HT-29 (cell line): Measurements from ENCODE around the gene BORA. TPM values are rescaled to one million over a fixed set of nuclear protein-coding genes. Genes with fewer than 3 reads are reported as not detected.
"Not testable (repeated sequence)": the region's sequence is repeated elsewhere in the genome, so short reads cannot be mapped to it uniquely, and the experiment has no call there.

ENCODE experiments used
- DNase-seq: peaks from one replicate; pipeline ENCODE4 v3.0.0-alpha.2; 2015; ENCODE audit warnings: low spot score
- small RNA-seq: library from RNA; depleted of rRNA; stranded (forward); fragments of <200 nt; gene quantifications from one replicate; pipeline ENCODE3, GENCODE V24; 2014
- total RNA-seq: library from RNA; depleted of rRNA; stranded (reverse); fragments of >200 nt; shearing (Covaris generic); gene quantifications from 2 replicates; pipeline ENCODE4 v1.2.3, GENCODE V29; 2014; rRNA removed

The BORA gene
- total RNA-seq, 1 experiment from 2014 or later, result 13.4 TPM

DNA sequence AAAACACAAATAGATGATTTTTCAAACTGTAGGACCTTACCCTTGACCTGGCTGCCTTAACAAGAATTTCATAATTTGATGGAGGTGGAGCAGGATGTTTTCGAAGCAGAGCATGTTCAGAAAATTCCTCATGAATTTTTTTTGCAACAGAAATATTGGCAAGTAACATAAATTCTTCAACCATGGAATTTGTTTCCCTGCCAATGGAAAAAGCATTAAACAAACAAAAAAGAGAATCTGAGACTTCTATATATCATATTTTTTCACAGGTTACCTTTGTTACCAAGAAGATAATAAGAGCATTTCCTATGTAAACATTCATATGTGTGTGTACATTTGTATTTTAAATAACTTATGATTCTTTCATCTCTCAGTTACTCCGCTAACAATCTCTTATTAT lies 35.7 kb downstream of the BORA start:
- DNase-seq, result no peak

DNA sequence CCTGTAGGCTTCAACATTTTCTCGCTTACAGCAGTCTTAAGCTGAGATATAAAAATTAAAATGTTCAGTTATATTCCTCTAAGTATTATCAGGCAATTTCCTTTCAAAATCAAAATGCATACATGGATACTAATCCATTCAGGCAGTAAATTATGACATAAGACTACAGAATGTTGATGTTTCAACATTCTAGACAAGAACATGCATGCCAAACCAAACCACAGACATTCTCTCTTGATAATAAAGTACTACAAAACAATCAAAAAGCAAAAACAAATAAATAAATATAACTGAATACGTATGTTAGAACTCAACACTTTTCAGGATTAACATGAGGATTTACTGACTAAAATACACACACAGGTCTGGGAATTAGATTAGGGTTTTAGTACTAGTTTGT lies 46.3 kb downstream of the BORA start:
- no peak for DNase-seq

DNA sequence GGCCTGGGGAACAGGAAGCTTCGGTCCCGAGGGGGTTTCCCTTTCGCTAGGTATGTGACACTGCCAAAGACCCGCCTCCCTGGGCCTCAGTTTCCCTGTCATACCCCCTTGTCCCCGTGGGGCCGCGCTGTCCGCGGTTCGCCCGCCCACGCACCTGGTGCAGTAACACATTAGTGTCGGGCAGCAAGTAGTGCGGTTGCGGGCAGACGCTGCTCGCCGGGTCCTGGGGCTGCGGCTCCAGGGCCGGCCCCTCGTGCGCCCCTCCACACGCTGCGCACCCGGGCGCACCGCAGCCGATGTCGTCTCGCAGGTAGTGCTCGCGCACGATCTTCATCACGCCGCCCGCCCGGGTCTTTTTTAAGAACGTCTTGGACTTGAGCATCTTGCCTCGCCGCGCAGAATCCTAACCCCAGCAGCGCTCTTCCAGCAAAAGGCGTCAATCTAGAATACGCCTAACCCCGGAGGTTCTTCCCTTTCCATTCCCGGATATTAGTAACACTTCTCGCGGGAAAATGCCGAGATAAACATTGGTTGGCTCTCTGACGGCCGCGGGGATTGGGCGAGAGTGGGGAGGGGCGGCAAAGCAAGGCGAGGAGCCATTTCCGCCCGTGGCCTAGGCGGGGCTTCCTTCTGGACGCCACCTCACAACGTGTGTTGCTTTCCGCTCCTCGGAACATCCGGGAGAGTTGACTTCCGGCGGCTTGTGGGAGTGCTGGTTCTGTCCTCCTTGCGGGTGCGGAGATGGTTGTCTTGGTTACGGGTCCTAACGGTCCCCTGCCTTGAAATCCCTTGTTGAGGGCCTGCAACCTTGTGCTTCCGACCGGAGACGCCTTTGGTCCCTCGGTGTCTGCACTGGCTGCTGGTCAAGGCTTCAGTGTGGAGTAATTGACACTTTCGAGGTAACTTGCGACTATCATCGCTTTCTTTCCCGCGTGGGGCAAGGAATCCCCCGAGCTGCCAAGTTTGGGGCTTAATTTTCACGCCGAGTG lies 54.0 kb downstream of the BORA start, which contains the start of the genes DIS3 and PIBF1:
TSS of gene DIS3 (minus strand) at position 450 of the 989 bp plus-strand sequence. CDS start at position 382, 68 bp downstream.
TSS of gene PIBF1 (plus strand) at position 683 of the 989 bp plus-strand sequence. CDS start 1,337 bp downstream, outside the sequence.
- DNase-seq, result peak; percentile 100

DNA sequence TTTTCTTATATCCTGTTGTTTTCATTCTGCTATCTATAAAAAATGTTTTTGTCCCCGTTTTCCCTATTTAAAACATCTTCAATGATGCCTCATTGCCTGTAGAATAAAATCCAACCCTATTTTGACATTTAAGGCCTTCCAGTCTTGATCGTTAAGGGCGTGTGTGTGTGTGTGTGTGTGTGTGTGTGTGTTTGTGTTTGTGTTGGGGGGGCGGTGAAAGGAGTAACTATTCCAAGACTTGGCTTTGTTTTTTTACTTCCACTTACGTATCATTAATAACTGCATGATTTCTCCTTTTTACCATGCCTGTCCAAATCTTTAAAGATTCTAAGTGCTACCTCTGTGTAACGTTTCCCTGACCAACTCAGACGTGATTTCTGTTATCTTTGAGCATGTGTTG lies 55.0 kb downstream of the BORA start:
- peak; percentile 57 for DNase-seq

DNA sequence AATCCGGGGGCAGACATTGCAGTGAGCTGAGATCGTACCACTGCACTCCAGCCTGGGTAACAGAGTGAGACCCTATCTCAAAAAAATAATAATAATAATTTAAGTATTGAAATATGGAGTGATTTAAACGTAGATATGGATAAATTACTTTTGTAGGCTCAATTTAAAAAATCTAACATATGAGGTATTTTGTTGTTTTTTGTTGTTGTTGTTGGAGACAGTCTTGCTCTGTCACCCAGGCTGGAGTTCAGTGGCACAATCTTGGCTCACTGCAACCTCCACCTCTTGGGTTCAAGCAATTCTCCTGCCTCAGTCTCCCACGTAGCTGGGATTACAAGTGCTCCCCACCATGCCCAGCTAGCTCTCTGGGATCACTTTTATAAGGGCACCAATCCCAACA lies 57.0 kb downstream of the BORA start:
- DNase-seq, result not testable (repeated sequence)

DNA sequence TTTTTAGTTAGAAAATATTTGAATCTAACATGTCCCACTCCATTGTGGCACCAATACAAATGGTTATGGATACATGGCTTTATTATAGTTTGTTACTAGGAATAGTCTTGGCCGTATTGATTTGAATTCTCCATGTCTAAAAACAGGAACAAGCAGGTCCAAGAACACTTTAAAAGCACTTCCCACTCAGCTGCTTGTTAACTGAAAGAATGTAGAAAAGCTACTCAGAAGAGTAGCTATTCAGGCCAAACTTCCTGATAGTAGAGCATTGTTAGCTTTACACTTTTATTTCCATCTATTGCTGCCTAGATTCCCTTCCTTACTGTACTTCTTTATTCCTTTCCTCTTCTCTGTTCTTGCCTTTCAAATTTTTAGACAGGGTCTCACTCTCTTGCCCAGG lies 61.1 kb downstream of the BORA start:
- DNase-seq, result no peak

DNA sequence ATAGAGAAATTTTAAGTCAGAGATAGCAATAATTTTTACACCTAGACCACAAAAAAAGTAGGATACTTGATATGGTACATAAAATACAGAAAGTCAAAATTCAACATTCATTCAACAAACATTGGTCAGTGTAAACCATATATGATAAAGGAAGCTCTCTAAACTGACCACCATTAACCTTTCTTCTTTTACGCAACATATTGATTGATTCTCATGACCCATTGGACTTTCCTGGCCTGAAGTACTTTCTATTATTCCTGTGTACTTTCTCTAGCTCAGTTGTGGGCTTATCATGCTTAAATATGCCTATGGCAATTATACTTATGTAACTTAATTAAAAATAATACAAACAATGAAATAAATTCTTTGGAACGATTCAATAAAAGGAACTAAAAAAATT lies 64.9 kb downstream of the BORA start:
- no peak for DNase-seq

DNA sequence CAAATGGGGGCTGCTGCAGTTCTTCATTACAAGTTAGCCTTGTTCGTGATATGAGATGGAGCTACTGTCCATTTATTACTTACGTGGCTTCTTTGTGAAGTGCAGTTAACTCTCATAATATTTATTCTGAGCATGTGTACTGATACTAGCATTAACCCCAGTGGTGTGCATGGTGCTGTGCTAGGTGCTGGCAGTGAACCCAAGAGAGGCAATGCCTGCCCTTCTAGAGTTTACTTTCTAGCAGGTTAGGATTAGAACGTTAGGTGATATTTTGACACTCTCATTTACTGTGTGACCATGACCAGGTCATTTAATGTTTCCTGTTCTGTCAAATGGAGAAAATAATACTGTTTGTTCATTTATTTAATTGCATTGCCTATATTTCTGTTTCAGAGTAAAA lies 71.1 kb downstream of the BORA start:
- DNase-seq, result no peak

DNA sequence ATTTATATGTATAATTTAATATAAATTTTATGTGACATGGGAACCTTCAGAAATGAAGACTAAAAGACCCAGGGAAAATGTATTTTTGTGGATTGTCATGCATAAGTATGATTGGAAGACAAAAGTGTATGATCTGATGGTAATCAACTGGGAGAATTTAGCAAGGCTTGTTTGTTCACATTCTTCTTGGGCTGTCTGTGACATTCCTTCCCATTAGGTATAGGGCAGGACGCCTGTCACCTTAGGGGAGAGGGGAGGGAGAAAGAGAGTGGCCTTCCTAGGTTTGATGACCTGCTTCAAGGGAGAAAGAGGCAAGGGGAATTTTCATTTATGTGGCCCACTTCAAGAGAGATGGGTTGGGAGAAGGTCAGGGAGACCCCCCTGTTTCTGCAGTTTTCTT lies 76.6 kb downstream of the BORA start:
- DNase-seq, result no peak

Small RNA genes within 50 kb of the gene (small RNA-seq; reads per million reads assigned to genes)
- not detected for gene RNU6-80P

Other genes with a start within 250 kb of the BORA start
- gene MZT1, start 294 bp upstream of the BORA start, total RNA-seq, result 26.1 and 26.2 TPM in 2 replicates
- 80.5 and 85.3 TPM in 2 replicates for gene DIS3, start 54.0 kb downstream of the BORA start, total RNA-seq
- 7.2 and 18.5 TPM in 2 replicates for gene PIBF1, start 54.2 kb downstream of the BORA start, total RNA-seq